Thymus (tissue), 2 donors: ENCODE results near the gene BBS5. TPM values are rescaled to one million over a fixed set of nuclear protein-coding genes. Genes with fewer than 3 reads are reported as not detected.

Source experiments
- polyA plus RNA-seq: library from polyadenylated mRNA; stranded (reverse); fragments of 200-250 nt; gene quantifications from one replicate; pipeline ENCODE4 v1.2.3, GENCODE V29; 2013
- total RNA-seq: library from RNA; stranded (reverse); fragments of 120-200 nt; gene quantifications from one replicate; pipeline ENCODE4 v1.2.4, GENCODE V29; 2013
- donor health status: healthy.

Gene BBS5
- total and polyA plus RNA-seq, 2 donors = 1.7 to 7.8 TPM

Other genes starting within 250 kb of the BBS5 start
- gene LRP2, start 117.0 kb upstream of the BBS5 start, total RNA-seq = 0.05 TPM
- gene LRP2, start 117.0 kb upstream of the BBS5 start, polyA plus RNA-seq = 0.09 TPM
- 5.2 TPM for gene KLHL41, start 30.2 kb downstream of the BBS5 start, total RNA-seq
- 4.7 TPM for gene KLHL41, start 30.2 kb downstream of the BBS5 start, polyA plus RNA-seq
- 34.1 TPM for gene FASTKD1, start 94.4 kb downstream of the BBS5 start, total RNA-seq
- 65.6 TPM for gene FASTKD1, start 94.4 kb downstream of the BBS5 start, polyA plus RNA-seq
- gene PPIG, start 104.9 kb downstream of the BBS5 start, total RNA-seq = 55.4 TPM
- 38.1 TPM for gene PPIG, start 104.9 kb downstream of the BBS5 start, polyA plus RNA-seq
- gene CFAP210, start 214.9 kb downstream of the BBS5 start, total RNA-seq = not detected
- 0.21 TPM for gene CFAP210, start 214.9 kb downstream of the BBS5 start, polyA plus RNA-seq
- gene PHOSPHO2, start 215.0 kb downstream of the BBS5 start, total RNA-seq = 4.3 TPM
- gene PHOSPHO2, start 215.0 kb downstream of the BBS5 start, polyA plus RNA-seq = 3.9 TPM